GM23338 (cell line): ENCODE data around the gene GLRA1. TPM values are rescaled to one million over a fixed set of nuclear protein-coding genes. Genes with fewer than 3 reads are reported as not detected.

ENCODE experiments used
- ATAC-seq: fragments of 200-7000 bp; cut with Tn5 transposase; 3 replicates; pipeline ENCODE4 v1.9.1; 2020
- DNase-seq: peaks from one replicate; pipeline ENCODE4 v3.0.0-alpha.2; 2015; ENCODE audit warnings: low spot score
- H2AFZ ChIP-seq: fragments of 200-600 bp; sonication (generic); 2 replicates; pipeline ENCODE4 v1.8.0; 2016; ENCODE audit warnings: antibody characterized with exemption, mild to moderate bottlenecking, moderate library complexity
- H3F3A ChIP-seq: fragments of 200-600 bp; sonication (generic); replicated peaks from 2 replicates; pipeline ENCODE4 v1.8.0; 2017; ENCODE audit warnings: antibody characterized with exemption, mixed run types, low read depth
- H3K27ac ChIP-seq: fragments of 200-600 bp; sonication (generic); 2 replicates; pipeline ENCODE4 v1.6.1; 2016; ENCODE audit warnings: low read depth
- H3K27me3 ChIP-seq: fragments of 200-600 bp; sonication (generic); 2 replicates; pipeline ENCODE4 v1.8.0; 2016; ENCODE audit warnings: mild to moderate bottlenecking, mixed run types, moderate library complexity; ENCODE audit not compliant: insufficient read depth
- H3K36me3 ChIP-seq: fragments of 200-600 bp; sonication (generic); 2 replicates; pipeline ENCODE4 v1.8.0; 2016; ENCODE audit warnings: mild to moderate bottlenecking; ENCODE audit not compliant: insufficient read depth
- H3K4me1 ChIP-seq: fragments of 200-600 bp; sonication (generic); 2 replicates; pipeline ENCODE4 v1.8.0; 2016; ENCODE audit warnings: mild to moderate bottlenecking, moderate library complexity; ENCODE audit not compliant: insufficient read depth
- H3K4me2 ChIP-seq: fragments of 200-600 bp; sonication (generic); 2 replicates; pipeline ENCODE4 v1.7.1; 2017; ENCODE audit warnings: mixed run types
- H3K4me3 ChIP-seq: fragments of 200-600 bp; sonication (generic); 2 replicates; pipeline ENCODE4 v1.6.1; 2016; ENCODE audit warnings: mixed run types
- H3K79me2 ChIP-seq: fragments of 200-600 bp; sonication (generic); replicated peaks from 2 replicates; pipeline ENCODE4 v1.8.0; 2017; ENCODE audit warnings: mild to moderate bottlenecking; ENCODE audit not compliant: insufficient read depth
- H3K9me2 ChIP-seq: fragments of 200-600 bp; sonication (generic); 2 replicates; pipeline ENCODE4 v1.8.0; 2017; ENCODE audit not compliant: insufficient read depth
- H4K20me1 ChIP-seq: fragments of 200-600 bp; sonication (generic); replicated peaks from 2 replicates; pipeline ENCODE4 v1.8.0; 2017; ENCODE audit warnings: mild to moderate bottlenecking; ENCODE audit not compliant: insufficient read depth
- H3K27ac Mint-ChIP-seq: 2 replicates; pipeline ENCODE4 v1.8.0; 2020; ENCODE audit warnings: inconsistent platforms, mild to moderate bottlenecking, moderate library complexity, mixed read lengths
- H3K27me3 Mint-ChIP-seq: 3 replicates; pipeline ENCODE4 v1.8.0; 2022; ENCODE audit warnings: low read depth, mild to moderate bottlenecking, moderate library complexity, mixed read lengths, inconsistent platforms; ENCODE audit not compliant: insufficient read depth, poor library complexity
- H3K36me3 Mint-ChIP-seq: 3 replicates; pipeline ENCODE4 v1.8.0; 2021; ENCODE audit warnings: low read depth, mild to moderate bottlenecking, inconsistent platforms, moderate library complexity, mixed read lengths
- H3K4me1 Mint-ChIP-seq: 3 replicates; pipeline ENCODE4 v1.8.0; 2020; ENCODE audit warnings: mild to moderate bottlenecking, inconsistent platforms, mixed read lengths
- H3K4me3 Mint-ChIP-seq: 3 replicates; pipeline ENCODE4 v1.8.0; 2021; ENCODE audit warnings: moderate library complexity, mild to moderate bottlenecking, inconsistent platforms, mixed read lengths
- H3K9me3 Mint-ChIP-seq: 3 replicates; pipeline ENCODE4 v1.8.0; 2020; ENCODE audit warnings: moderate library complexity, mild to moderate bottlenecking, inconsistent platforms, mixed read lengths
- CREB1 ChIP-seq: fragments of 250-450 bp; sonication (Bioruptor Pico); IDR thresholded peaks from 2 replicates; pipeline ENCODE4 v1.5.0; 2020; ENCODE audit warnings: low read depth, mild to moderate bottlenecking, moderate library complexity
- CTCF ChIP-seq, 2 experiments: fragments of 200-600 bp in 1 of 2; sonication (generic) in 1 of 2; conservative IDR thresholded peaks; 2 replicates each; pipeline versions ENCODE4 v1.5.1 to v1.6.1; 2016 to 2017; ENCODE audit warnings: antibody characterized with exemption in 2 of 2, low read depth in 2 of 2, mild to moderate bottlenecking in 2 of 2, moderate library complexity in 1 of 2
- ETS1 ChIP-seq: IDR thresholded peaks from 2 replicates; pipeline ENCODE4 v1.6.1; 2016; ENCODE audit warnings: antibody characterized with exemption
- EZH2 ChIP-seq: fragments of 200-600 bp; sonication (generic); IDR thresholded peaks from one replicate; pipeline ENCODE4 v1.8.0; 2017; ENCODE audit warnings: antibody characterized with exemption, mild to moderate bottlenecking, low read depth; ENCODE audit not compliant: unreplicated experiment
- EZH2phosphoT487 ChIP-seq: fragments of 200-600 bp; sonication (generic); IDR thresholded peaks from one replicate; pipeline ENCODE4 v1.8.1; 2018; ENCODE audit warnings: antibody characterized with exemption; ENCODE audit not compliant: unreplicated experiment
- NANOG ChIP-seq: IDR thresholded peaks from 2 replicates; pipeline ENCODE4 v1.6.1; 2016; ENCODE audit warnings: antibody characterized with exemption, borderline replicate concordance
- POLR2AphosphoS5 ChIP-seq: IDR thresholded peaks from 2 replicates; pipeline ENCODE4 v1.6.1; 2016; ENCODE audit warnings: antibody characterized with exemption, low read depth
- REST ChIP-seq: IDR thresholded peaks from one replicate; pipeline ENCODE4 v1.6.1; 2018; ENCODE audit warnings: antibody characterized with exemption; ENCODE audit not compliant: unreplicated experiment
- ZNF331 ChIP-seq: fragments of 250-450 bp; sonication (Bioruptor Pico); IDR thresholded peaks from 2 replicates; pipeline ENCODE4 v1.5.0; 2020; ENCODE audit warnings: low read depth, mild to moderate bottlenecking, moderate library complexity
- polyA plus RNA-seq: library from polyadenylated mRNA; unstranded; fragments of >200 nt; fragmentation: Nextera tagmentation; extraction: Ambion mirVana; gene quantifications from 2 replicates; pipeline ENCODE4 v1.2.1, GENCODE V29; 2016
- total RNA-seq: library from RNA; depleted of rRNA; stranded (reverse); fragments of >200 nt; shearing (Covaris generic); gene quantifications from 2 replicates; pipeline ENCODE4 v1.2.3, GENCODE V29; 2014
- TF ChIP-seq, protein P1 (sequence below): fragments of 250-450 bp; sonication (Bioruptor Pico); IDR thresholded peaks from 2 replicates; pipeline ENCODE4 v1.5.0; 2020; ENCODE audit warnings: mild to moderate bottlenecking, moderate library complexity

GLRA1 gene
- total and polyA plus RNA-seq, 2 experiments from 2014 or later = not detected

GRCh38 chr5:151952238-151952637, 27.6 kb upstream of the GLRA1 start:
- ATAC-seq (no peak), DNase-seq (no peak)
- H2AFZ ChIP-seq = no peak overlapping the region
- peaks cover 5% of the 10 kb centered on the region for H3K4me1 Mint-ChIP-seq
- H3K27me3 ChIP-seq = no peaks in the 10 kb centered on the region
- H3K4me2 ChIP-seq = no peak overlapping the region
- no peaks in the 10 kb centered on the region for H3K36me3 Mint-ChIP-seq
- no peak overlapping the region for H3K27ac ChIP-seq
- H4K20me1 ChIP-seq = no peaks in the 10 kb centered on the region
- H3K9me3 Mint-ChIP-seq = no peaks in the 10 kb centered on the region
- no peak overlapping the region for H3K27ac Mint-ChIP-seq
- H3K79me2 ChIP-seq = no peaks in the 10 kb centered on the region
- no peak overlapping the region for H3K4me3 Mint-ChIP-seq
- TF ChIP-seq ETS1 (no peak), CTCF (conservative IDR thresholded peaks at IDR 0.05; ENCODE audit: low read depth in 2 of 2) (no peak), EZH2 (no peak), POLR2AphosphoS5 (no peak), CREB1 (CRISPR knock-in tag) (no peak), ZNF331 (CRISPR knock-in tag) (no peak), NANOG (no peak), EZH2phosphoT487 (no peak), REST (no peak)
- TF ChIP-seq, protein P1, sequence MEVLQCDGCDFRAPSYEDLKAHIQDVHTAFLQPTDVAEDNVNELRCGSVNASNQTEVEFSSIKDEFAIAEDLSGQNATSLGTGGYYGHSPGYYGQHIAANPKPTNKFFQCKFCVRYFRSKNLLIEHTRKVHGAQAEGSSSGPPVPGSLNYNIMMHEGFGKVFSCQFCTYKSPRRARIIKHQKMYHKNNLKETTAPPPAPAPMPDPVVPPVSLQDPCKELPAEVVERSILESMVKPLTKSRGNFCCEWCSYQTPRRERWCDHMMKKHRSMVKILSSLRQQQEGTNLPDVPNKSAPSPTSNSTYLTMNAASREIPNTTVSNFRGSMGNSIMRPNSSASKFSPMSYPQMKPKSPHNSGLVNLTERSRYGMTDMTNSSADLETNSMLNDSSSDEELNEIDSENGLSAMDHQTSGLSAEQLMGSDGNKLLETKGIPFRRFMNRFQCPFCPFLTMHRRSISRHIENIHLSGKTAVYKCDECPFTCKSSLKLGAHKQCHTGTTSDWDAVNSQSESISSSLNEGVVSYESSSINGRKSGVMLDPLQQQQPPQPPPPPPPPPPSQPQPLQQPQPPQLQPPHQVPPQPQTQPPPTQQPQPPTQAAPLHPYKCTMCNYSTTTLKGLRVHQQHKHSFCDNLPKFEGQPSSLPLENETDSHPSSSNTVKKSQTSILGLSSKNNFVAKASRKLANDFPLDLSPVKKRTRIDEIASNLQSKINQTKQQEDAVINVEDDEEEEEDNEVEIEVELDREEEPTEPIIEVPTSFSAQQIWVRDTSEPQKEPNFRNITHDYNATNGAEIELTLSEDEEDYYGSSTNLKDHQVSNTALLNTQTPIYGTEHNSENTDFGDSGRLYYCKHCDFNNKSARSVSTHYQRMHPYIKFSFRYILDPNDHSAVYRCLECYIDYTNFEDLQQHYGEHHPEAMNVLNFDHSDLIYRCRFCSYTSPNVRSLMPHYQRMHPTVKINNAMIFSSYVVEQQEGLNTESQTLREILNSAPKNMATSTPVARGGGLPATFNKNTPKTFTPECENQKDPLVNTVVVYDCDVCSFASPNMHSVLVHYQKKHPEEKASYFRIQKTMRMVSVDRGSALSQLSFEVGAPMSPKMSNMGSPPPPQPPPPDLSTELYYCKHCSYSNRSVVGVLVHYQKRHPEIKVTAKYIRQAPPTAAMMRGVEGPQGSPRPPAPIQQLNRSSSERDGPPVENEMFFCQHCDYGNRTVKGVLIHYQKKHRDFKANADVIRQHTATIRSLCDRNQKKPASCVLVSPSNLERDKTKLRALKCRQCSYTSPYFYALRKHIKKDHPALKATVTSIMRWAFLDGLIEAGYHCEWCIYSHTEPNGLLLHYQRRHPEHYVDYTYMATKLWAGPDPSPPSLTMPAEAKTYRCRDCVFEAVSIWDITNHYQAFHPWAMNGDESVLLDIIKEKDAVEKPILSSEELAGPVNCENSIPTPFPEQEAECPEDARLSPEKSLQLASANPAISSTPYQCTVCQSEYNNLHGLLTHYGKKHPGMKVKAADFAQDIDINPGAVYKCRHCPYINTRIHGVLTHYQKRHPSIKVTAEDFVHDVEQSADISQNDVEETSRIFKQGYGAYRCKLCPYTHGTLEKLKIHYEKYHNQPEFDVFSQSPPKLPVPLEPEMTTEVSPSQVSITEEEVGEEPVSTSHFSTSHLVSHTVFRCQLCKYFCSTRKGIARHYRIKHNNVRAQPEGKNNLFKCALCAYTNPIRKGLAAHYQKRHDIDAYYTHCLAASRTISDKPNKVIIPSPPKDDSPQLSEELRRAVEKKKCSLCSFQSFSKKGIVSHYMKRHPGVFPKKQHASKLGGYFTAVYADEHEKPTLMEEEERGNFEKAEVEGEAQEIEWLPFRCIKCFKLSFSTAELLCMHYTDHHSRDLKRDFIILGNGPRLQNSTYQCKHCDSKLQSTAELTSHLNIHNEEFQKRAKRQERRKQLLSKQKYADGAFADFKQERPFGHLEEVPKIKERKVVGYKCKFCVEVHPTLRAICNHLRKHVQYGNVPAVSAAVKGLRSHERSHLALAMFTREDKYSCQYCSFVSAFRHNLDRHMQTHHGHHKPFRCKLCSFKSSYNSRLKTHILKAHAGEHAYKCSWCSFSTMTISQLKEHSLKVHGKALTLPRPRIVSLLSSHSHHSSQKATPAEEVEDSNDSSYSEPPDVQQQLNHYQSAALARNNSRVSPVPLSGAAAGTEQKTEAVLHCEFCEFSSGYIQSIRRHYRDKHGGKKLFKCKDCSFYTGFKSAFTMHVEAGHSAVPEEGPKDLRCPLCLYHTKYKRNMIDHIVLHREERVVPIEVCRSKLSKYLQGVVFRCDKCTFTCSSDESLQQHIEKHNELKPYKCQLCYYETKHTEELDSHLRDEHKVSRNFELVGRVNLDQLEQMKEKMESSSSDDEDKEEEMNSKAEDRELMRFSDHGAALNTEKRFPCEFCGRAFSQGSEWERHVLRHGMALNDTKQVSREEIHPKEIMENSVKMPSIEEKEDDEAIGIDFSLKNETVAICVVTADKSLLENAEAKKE (CRISPR knock-in tag) = no peak
- no peak overlapping the region for H3K4me3 ChIP-seq
- H3K27me3 Mint-ChIP-seq = no peaks in the 10 kb centered on the region
- H3K9me2 ChIP-seq = 0 out of 2 replicates have a peak, but pooled peaks cover 6% of the 10 kb centered on the region
- H3K36me3 ChIP-seq = no peaks in the 10 kb centered on the region
- no peaks in the 10 kb centered on the region for H3K4me1 ChIP-seq
- no peaks in the 10 kb centered on the region for H3F3A ChIP-seq
